ENCODE data around the gene RELT.
"Not testable (repeated sequence)": the region's sequence is repeated elsewhere in the genome, so short reads cannot be mapped to it uniquely, and the experiment has no call there.

The RELT gene

GRCh38 chr11:73428699-73429098 is 52.5 kb downstream of the RELT start:
- no peak for DNase-seq (ENCODE audit: low read depth in 3 of 3)

DNA sequence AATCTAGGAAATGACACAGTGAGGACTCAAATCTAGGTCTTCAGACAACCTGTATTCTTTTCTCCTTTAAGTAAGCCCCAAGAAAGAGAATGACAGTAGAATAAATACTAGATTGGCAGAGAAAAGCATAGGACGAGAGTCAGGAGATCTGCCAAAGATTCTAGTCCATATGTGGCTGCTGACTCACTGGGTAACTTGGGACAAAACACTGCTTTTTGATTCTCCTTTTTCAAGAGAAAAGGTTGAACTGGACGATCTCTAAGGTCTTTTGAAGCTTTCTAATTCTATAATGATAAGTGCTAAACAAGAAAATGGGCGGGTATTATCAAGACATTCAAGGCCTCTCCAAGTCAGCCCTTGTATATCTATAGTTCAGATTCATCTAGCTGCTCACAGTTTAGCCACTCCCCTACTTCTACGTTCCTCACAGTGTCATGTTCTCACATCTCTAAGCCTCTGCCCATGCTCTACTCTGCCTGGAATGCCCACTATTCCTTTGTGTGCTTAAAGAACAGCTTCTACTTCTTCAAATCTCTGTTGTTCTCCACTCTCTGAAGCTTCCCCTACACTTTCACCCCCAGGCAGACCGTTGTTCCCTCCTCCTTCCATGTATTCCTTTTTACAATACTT is 53.0 kb downstream of the RELT start:
- DNase-seq (ENCODE audit: low read depth in 3 of 3) = no peak

GRCh38 chr11:73430326-73430725 is 54.1 kb downstream of the RELT start:
- no peak for DNase-seq (ENCODE audit: low read depth in 3 of 3)

- DNase-seq (ENCODE audit: low read depth in 3 of 3) = no peak
Measured at GRCh38 chr11:73431396-73431795, 55.2 kb downstream of the RELT start.

GRCh38 chr11:73436859-73437258 is 60.7 kb downstream of the RELT start:
- DNase-seq (ENCODE audit: low read depth in 3 of 3) = not testable (repeated sequence)

DNA sequence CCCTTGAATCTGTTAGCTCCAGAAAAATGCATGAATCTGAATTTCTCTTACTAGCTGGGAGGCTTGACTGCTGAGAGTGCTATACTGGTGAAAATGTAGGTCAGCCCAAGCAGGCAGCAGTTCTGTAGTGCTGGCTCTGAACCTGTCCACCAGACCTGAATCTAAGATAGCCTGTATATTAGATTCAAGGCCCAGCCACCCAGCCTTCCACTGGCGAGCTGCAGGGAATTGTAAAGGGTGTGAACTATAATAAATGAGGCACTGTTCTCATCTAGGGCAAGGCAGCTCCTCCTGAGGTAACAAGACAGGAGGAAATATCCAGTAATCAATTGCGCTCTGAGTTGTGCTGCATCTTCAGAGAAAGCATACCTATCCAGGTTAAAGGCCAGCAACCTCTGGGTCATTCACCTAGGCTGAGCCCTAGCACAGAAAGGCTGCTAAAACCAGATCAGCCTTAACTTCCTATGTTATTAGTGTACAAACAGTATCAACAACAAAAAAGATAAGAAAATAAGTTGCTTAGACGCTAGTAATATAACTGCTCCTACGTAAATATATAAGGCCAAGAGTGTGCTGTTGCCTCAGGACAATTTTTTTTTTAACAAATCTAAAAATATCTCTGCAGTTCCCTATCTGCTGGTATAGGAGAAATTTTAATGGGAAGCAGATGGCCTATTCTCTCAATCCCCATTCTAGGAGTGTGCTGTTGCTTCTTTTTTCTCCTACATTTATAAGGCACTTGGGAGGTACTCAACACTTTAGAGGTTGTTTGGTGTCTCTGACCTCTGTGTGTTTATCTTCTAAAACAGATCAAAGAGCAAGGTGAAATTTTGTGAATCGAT is 63.0 kb downstream of the RELT start:
- DNase-seq (ENCODE audit: low read depth in 3 of 3) = no peak

DNA sequence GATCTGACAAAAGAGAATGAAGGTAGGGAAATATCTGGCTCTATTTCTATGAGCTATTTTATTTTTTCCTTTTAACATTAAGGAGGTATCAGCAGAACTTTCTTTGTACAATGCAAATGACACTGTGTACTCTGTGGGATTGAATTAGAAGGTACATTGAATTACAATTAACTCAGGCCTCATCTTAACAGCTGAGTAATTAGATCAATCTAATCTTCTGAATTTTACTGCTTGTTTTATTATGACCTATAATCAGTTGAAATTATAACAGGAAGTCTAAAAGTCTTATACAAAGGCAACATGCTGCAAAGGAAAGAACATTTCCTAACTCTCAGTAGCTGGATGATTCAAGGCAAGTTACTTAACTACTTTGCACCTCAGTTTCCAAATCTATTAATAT is 69.8 kb downstream of the RELT start:
- no peak for DNase-seq (ENCODE audit: low read depth in 3 of 3)

GRCh38 chr11:73446766-73447165 is 70.6 kb downstream of the RELT start:
- DNase-seq (ENCODE audit: low read depth in 3 of 3) = no peak

Measured in stimulated activated CD4-positive, alpha-beta T cell treated with anti-CD3 and anti-CD28 coated beads, TNF-alpha, amount 100 ng/mL, for 4 hours (primary cell).